DMS153 treated with DMSO at 0.1 percent for 48 hours (cell line): ENCODE measurements around the gene GNMT.
A peak's percentile ranks its signal among the peaks of the same experiment; 100 is the strongest.

Experiments
- DNase-seq: peaks from one replicate; lab custom pipeline; 2025; ENCODE audit not compliant: unreplicated experiment; lab: John Stamatoyannopoulos, UW

GNMT gene

GRCh38 chr6:42960243-42961019 is at the start of gene GNMT:
GNMT (plus strand) TSS chr6:42960754; CDS start chr6:42960768, 14 bp downstream.
- peak; percentile 48 for DNase-seq

GRCh38 chr6:42911171-42912021 is 49.2 kb upstream of the GNMT start:
- peak; percentile 0 for DNase-seq

- DNase-seq = no peak
Measured at GRCh38 chr6:42914546-42914945, 46.0 kb upstream of the GNMT start.

GRCh38 chr6:42915732-42916131 is 44.8 kb upstream of the GNMT start, which contains the start of gene PTCRA:
PTCRA (plus strand) TSS chr6:42916053; CDS start chr6:42916070, 17 bp downstream.
- no peak for DNase-seq

GRCh38 chr6:42916288-42916687 is 44.3 kb upstream of the GNMT start:
- DNase-seq = no peak

- no peak for DNase-seq
Measured at GRCh38 chr6:42921801-42922200, 38.8 kb upstream of the GNMT start.

GRCh38 chr6:42923666-42924065 is 36.9 kb upstream of the GNMT start:
- DNase-seq = no peak

GRCh38 chr6:42925248-42925857 is 35.2 kb upstream of the GNMT start:
- no peak for DNase-seq

- DNase-seq = peak; percentile 95
Measured at GRCh38 chr6:42928986-42929820, 31.4 kb upstream of the GNMT start, which contains the start of gene CNPY3. CNPY3 (plus strand) TSS chr6:42929480; CDS start chr6:42929571, 91 bp downstream.

GRCh38 chr6:42929821-42930360 is 30.7 kb upstream of the GNMT start:
- no peak for DNase-seq

- no peak for DNase-seq
Measured at GRCh38 chr6:42932412-42932811, 28.1 kb upstream of the GNMT start.

GRCh38 chr6:42933205-42933604 is 27.3 kb upstream of the GNMT start:
- no peak for DNase-seq

- no peak for DNase-seq
Measured at GRCh38 chr6:42935322-42935721, 25.2 kb upstream of the GNMT start.

GRCh38 chr6:42936398-42936797 is 24.2 kb upstream of the GNMT start:
- DNase-seq = no peak

GRCh38 chr6:42937548-42938427 is 22.8 kb upstream of the GNMT start:
- DNase-seq = no peak

GRCh38 chr6:42938428-42938796 is 22.1 kb upstream of the GNMT start:
- no peak for DNase-seq

- DNase-seq = no peak
Measured at GRCh38 chr6:42938987-42939809, 21.4 kb upstream of the GNMT start.

- DNase-seq = no peak
Measured at GRCh38 chr6:42939810-42940167, 20.8 kb upstream of the GNMT start.
